ENCODE measurements around the gene CCDC88B.

GRCh38 chr11:64379160-64379559 is 39.2 kb downstream of the CCDC88B start:
- TF ChIP-seq CTCF (IDR thresholded peaks at IDR 0.05) (no peak), POLR2A (IDR thresholded peaks at IDR 0.05) (no peak)

All from testis (tissue), 2 donors.